Measurements from ENCODE around the gene NR4A1.

Gene NR4A1

GRCh38 chr12:52019113-52019770 lies 32.0 kb upstream of the NR4A1 start:
- no peak for DNase-seq

DNA sequence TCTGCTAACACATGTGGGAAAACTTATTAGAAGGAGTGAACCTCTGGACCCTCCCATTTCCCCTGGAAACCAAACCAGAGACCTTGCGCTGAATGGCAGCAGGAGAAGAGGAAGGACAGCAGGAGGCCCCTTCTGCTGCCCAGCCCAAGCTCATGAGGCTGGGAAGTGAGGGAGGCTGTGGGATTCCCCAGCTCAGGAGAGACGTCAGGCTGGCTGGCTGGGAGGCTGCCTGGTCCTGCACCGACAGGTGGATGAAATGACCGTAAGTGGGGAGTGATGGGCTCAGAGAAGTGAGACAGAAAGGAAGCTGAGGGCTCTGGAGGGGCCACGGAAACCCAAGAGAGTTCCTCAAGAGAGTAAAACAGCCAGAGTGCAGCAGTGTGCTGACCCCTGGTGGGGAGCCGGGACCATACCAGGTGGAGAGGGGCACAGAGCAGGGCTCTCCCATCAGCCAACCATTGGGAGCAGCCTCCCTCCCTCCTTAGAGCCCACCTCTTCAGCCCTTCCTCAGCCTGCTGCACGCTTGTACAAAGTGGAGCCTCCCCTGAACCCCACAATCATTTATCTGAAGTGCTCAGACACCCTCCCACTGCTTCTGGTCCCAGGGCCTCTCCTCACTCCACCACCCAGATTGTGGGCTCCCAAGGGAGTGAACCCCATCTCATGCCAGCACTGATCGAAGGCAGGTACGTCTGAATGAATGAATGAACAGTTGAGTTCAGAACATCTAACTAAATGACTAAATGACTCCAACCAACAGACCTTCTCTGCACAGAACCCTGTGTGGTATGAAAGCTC lies 30.5 kb upstream of the NR4A1 start:
- DNase-seq = peak; percentile 55

DNA sequence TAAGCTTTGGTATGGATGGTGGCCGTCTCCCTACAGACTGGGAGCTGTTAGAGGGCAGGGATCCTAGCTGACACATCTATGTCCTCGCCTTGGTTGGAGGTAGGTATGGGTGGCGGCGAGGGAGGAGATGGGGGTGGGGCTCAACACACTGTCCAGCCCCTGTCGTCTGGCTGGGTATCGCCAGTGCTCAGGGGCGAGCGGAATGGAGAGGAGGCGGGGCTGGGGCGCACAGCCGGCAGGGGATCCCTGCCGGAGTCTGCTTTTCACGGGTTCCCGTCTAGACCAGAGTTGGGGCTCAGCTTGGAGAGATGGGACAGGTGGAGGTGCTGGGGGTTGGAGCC lies 28.4 kb upstream of the NR4A1 start:
- DNase-seq = peak; percentile 36

GRCh38 chr12:52023182-52023975 lies 27.9 kb upstream of the NR4A1 start:
- peak; percentile 92 for DNase-seq

DNA sequence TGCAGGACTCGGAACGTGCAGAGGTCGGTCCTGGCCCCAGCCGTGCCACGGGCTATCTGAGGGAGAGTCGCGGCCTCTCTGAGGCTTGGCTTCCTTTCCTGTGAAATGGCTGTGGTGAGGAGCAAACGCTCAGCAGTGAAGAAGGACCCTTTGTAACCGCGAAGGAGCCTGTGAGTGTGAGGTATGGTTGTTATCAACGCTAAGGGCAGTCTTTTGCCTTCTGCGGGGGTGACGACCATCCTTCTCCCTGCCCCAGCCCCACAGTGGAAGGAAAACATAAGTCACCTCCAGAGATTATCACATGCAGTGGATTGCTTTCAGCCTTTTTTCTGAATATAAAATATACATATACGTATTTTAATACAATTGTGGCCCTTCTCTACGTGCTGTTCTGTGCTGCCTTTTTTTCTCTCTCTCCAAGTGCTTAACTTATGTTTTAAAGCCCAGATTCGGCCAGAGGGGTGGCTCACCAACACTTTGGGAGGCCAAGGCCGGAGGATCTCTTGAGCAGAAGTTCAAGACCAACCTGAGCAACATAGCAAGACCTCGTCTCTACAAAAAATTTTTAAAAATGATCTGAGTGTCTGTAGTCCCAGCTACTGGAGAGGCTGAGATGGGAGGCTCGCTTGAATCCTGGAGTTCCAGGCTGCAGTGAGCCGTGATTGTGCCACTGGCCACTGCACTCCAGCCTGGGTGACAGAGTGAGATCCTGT lies 27.1 kb upstream of the NR4A1 start:
- DNase-seq = no peak

- DNase-seq = peak; percentile 86
These were observed 26.4 kb upstream of the NR4A1 start for GRCh38 chr12:52024845-52025230.

DNA sequence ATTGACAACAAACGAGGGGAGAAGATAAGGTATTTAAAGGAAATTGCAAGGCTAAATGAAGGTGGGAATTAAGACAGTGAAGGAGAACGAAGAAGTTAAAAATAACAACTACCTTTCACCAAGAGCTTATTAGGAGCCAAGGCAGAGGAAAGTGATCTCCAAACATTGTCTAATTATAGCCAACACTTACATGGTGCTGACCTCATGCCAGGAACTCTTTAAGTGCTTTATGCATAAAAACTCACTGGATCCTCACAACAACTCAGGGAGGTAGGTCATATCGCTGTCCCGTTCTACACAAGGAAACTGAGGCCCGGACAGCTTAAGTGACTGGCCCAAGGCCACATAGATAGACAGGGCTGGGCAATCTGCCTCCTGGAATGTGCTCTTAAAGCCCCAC lies 25.0 kb upstream of the NR4A1 start:
- no peak for DNase-seq

- no peak for DNase-seq
These were observed 24.0 kb upstream of the NR4A1 start for GRCh38 chr12:52027085-52027843.

GRCh38 chr12:52029685-52030084 lies 21.6 kb upstream of the NR4A1 start:
- no peak for DNase-seq

DNA sequence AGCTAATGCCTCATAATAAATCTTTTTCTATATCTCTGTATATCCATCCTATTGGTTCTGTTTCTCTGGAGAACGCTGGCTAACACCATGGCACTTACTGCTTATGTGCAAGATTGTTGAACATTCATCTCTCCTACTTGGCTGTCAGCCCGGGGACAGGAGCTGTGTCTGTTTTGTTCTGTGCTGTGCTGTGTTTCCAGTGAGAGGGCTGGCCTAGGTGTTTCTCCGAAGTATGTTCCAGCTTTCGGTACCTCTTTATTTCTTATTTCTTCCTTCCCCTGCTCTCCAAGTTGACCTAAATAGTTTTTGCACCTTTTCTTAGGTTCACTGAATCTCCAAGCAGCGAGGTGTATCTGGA lies 18.8 kb upstream of the NR4A1 start:
- no peak for DNase-seq

- DNase-seq = peak; percentile 95
These were observed 18.3 kb upstream of the NR4A1 start for GRCh38 chr12:52032804-52033445.

DNA sequence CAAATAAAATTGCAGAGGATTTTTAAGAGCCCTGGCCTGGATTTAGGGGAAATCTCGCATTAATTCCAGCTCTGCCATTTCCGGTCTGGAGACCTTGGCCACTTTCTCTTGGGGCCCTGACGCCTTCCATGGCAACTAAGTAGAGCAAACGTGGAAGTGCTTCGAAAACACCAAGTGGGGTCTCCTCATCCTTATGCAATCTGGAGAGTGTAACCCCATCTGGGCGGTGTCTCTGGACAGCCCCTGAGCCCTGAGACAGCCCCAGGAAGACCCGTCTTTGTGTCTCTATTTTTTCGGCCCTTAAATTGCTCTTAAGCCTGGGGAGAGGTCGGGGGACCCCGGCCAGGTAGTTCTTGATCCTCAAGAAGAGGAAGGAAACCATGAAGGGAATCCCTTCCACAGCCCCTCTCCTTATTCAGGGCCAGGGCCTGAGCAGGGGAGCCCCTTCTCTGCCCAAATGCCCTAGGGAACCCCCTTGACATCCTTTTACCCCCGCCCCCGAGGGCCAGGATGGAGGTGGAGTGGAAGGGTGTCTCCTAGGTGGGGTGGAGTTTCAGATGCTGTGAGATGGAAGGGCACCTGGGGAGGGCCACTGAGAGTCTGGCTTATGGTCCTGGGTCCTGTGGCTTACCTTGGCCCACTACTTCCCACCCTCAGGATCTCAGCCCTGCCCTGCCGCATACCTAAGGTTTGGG lies 17.6 kb upstream of the NR4A1 start:
- no peak for DNase-seq

- no peak for DNase-seq
These were observed 16.1 kb upstream of the NR4A1 start for GRCh38 chr12:52035190-52035589.

- DNase-seq = no peak
These were observed 15.3 kb upstream of the NR4A1 start for GRCh38 chr12:52035926-52036325.

DNA sequence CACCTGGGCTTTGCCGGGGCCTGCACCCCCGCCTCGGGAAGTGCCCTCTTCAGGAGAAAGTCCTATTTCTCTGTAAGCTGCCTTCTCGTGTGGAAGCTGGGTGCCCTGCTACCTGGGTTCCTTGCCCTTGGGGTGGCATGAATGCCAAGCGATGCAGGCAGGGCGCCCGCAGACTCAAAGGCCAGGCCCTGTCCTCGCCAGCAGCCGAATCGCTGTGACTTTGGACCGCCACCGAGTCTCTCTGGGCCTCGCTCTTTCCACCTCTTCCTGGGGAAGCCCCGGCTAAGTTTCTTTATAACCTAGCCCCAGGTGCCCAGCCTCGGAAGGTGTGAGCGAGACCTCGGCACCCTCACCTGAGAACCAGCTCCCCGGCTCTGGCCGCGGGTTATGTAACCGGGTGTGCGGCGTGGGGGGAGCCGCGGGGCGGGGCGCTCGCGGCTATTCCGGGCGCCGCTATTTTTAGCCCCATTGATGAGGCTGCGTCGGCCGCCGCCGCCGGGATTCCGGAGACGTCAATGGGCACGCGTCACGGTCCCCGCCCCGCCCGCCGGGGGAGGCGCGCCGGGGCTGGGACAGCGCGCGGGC lies 14.6 kb upstream of the NR4A1 start:
- DNase-seq = peak; percentile 76

DNA sequence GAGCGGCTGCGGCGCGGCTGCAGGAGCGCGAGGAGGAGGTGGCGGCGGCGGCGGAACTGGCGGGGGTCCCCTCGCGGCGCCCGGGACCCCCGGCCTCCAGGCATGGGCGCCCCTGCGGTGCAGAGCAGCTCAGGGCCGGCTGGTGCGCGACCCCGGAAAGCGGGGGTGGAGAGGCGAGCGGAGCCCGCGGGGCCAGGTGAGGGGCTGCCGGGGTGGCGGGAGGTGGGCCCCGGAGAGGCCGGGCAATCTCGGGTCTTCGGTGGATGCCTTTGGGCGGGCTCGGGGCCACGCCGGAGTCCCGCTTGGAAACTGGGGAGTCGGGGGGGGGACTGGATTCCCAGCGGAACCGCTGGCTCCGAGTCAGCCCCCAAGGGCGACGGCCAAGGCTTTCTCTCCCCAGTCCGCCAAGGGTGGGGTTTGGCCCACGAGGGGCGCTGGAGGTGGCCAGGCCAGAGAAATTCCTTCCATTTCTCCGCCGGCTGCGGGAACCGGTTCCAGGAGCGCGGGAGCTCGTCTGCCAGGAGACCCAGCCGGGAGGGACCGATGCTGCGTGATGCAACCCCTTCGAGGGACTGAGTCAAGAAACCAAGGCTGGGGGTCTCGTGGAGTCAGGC lies 13.9 kb upstream of the NR4A1 start:
- no peak for DNase-seq

GRCh38 chr12:52038447-52038846 lies 12.8 kb upstream of the NR4A1 start:
- no peak for DNase-seq

DNA sequence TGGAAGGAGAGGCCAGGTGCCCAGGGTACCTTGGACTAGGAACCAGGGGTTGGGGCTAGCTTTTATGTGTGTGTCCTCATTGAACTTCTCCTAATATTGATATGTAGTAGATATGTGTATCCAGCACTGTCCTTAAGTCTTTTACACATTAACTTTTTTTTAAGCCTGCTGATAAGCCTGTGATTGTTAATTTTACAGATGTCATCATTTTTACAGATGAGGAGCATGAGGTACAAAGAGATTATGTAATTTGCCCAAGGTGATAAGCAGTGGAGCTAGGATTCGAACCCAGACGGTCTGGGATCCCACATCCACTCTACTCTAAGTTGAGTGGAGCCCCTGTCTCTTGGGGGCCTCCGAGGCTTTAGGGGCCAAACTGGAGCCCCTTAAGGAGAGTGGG lies 10.2 kb upstream of the NR4A1 start:
- DNase-seq = no peak

- peak; percentile 34 for DNase-seq
These were observed 9.5 kb upstream of the NR4A1 start for GRCh38 chr12:52041695-52042123.

- no peak for DNase-seq
These were observed 8.4 kb upstream of the NR4A1 start for GRCh38 chr12:52042706-52043385.

All from activated CD4-positive, alpha-beta T cell treated with anti-CD3 and anti-CD28 coated beads, Interleukin-10, Interleukin-2, amounts not matched to agents 100 ng/mL and 50 ng/mL, durations not matched to agents 16 hours and 8 hours (primary cell).